Measurements from ENCODE around the gene MORN1. TPM values are rescaled to one million over a fixed set of nuclear protein-coding genes. Genes with fewer than 3 reads are reported as not detected.

MORN1 gene
- polyA plus RNA-seq, 1 donor (not counting 4 experiments of a cell fraction or from before 2014, with no cell fraction given), result 2.1 TPM

DNA sequence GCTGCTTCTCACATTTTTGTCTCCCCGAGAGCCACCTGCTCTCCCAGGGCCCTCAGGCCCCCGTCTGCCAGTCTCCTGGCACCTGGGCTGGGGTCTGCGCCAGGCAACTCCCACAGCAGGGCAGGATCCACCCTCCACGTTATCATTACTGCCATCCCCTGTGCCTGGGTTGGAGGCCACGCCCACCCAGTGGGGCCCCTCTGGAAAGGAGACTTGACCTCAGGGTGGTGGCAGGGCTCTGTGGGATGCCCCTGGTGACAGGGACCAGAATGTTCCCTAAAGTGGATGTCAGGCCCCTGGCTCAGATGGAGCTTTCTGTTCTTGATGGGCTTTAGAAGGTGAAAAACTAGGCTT is 96.7 kb downstream of the MORN1 start:
- dilution Hi-C loops (cut with MboI; ENCODE audit: extremely low pct_ligation_motif_present, low sequenced_read_pairs), result no loop called here
- TF ChIP-seq EZH2 (IDR thresholded peaks at IDR 0.05; ENCODE audit: low read length), result no peak
- peaks cover 98% of the 10 kb centered on the region for H3K79me2 ChIP-seq (ENCODE audit: control insufficient read depth, insufficient read depth, low read length)
- H3K4me3 ChIP-seq (ENCODE audit: control insufficient read depth in 2 of 3, extremely low read depth in 1 of 3, insufficient read depth in 2 of 3, low read depth in 1 of 3, low read length in 3 of 3), result no peak overlapping the region
- no peaks in the 10 kb centered on the region for H3K9me3 ChIP-seq (ENCODE audit: control insufficient read depth, low read depth, low read length)
- no peak overlapping the region for H3K4me2 ChIP-seq (ENCODE audit: control insufficient read depth, extremely low read depth, insufficient read depth, low read depth, low read length)
- peaks cover 4 to 5% of the 10 kb centered on the region in 2 experiments for H3K36me3 ChIP-seq (ENCODE audit: control insufficient read depth in 2 of 2, extremely low read depth in 1 of 2, insufficient read depth in 2 of 2, low read length in 2 of 2)
- no peak for DNase-seq (ENCODE audit: low read depth, low spot score)
- H3K4me1 ChIP-seq (ENCODE audit: control insufficient read depth, extremely low read depth, insufficient read depth, low read length), result peaks cover 11% of the 10 kb centered on the region
- H3K9ac ChIP-seq (ENCODE audit: control insufficient read depth, extremely low read depth, insufficient read depth, low read length), result no peak overlapping the region
- no peak for FAIRE-seq
- no peak overlapping the region for H2AFZ ChIP-seq (ENCODE audit: control insufficient read depth, low read length)
- H3K27ac ChIP-seq (ENCODE audit: control insufficient read depth, insufficient read depth, low read length), result no peak overlapping the region
- H4K20me1 ChIP-seq (ENCODE audit: control insufficient read depth, extremely low read depth, insufficient read depth, low read length), result peaks cover 22% of the 10 kb centered on the region
- peaks cover 3% of the 10 kb centered on the region for H3K9me1 ChIP-seq (ENCODE audit: control insufficient read depth, extremely low read depth, insufficient read depth, low read length)
- no peaks in the 10 kb centered on the region for H3K27me3 ChIP-seq (ENCODE audit: control insufficient read depth, extremely low read depth, insufficient read depth, low read length)

- Histone ChIP-seq H2AFZ (ENCODE audit: control insufficient read depth, low read length) (no peak overlapping the region), H3K9me1 (ENCODE audit: control insufficient read depth, extremely low read depth, insufficient read depth, low read length) (no peaks in the 10 kb centered on the region), H4K20me1 (ENCODE audit: control insufficient read depth, extremely low read depth, insufficient read depth, low read length) (peaks cover 17% of the 10 kb centered on the region), H3K4me3 (ENCODE audit: control insufficient read depth in 2 of 3, extremely low read depth in 1 of 3, insufficient read depth in 2 of 3, low read depth in 1 of 3, low read length in 3 of 3) (no peak overlapping the region), H3K4me2 (ENCODE audit: control insufficient read depth, extremely low read depth, insufficient read depth, low read depth, low read length) (no peak overlapping the region), H3K9me3 (ENCODE audit: control insufficient read depth, low read depth, low read length) (no peaks in the 10 kb centered on the region), H3K27ac (ENCODE audit: control insufficient read depth, insufficient read depth, low read length) (no peak overlapping the region), H3K36me3 (ENCODE audit: control insufficient read depth in 2 of 2, extremely low read depth in 1 of 2, insufficient read depth in 2 of 2, low read length in 2 of 2) (peaks cover 4 to 5% of the 10 kb centered on the region in 2 experiments), H3K79me2 (ENCODE audit: control insufficient read depth, insufficient read depth, low read length) (peaks cover 96% of the 10 kb centered on the region), H3K27me3 (ENCODE audit: control insufficient read depth, extremely low read depth, insufficient read depth, low read length) (no peaks in the 10 kb centered on the region), H3K9ac (ENCODE audit: control insufficient read depth, extremely low read depth, insufficient read depth, low read length) (no peak overlapping the region), H3K4me1 (ENCODE audit: control insufficient read depth, extremely low read depth, insufficient read depth, low read length) (peaks cover 6% of the 10 kb centered on the region)
- dilution Hi-C loops (cut with MboI; ENCODE audit: extremely low pct_ligation_motif_present, low sequenced_read_pairs), result no loop called here
- FAIRE-seq (no peak), DNase-seq (ENCODE audit: low read depth, low spot score) (no peak)
- TF ChIP-seq EZH2 (IDR thresholded peaks at IDR 0.05; ENCODE audit: low read length) (no peak), CTCF (optimal IDR thresholded peaks at IDR 0.05 in 1 of 3, IDR thresholded peaks at IDR 0.05 in 1 of 3, conservative IDR thresholded peaks at IDR 0.05 in 1 of 3; ENCODE audit: extremely low read depth in 1 of 3, insufficient read depth in 2 of 3, low read length in 3 of 3) (no peak)
Observed at GRCh38 chr1:2294033-2294724, 97.2 kb downstream of the MORN1 start.
